Brain microvascular endothelial cell (primary cell): ENCODE results near the gene PIGV.

ENCODE experiments used
- DNase-seq: peaks from one replicate; pipeline ENCODE4 v3.0.0-alpha.2; 2020
- H3K27ac ChIP-seq: fragments of 250-450 bp; sonication (Bioruptor Pico); 2 replicates; pipeline ENCODE4 v1.5.1; 2020; ENCODE audit warnings: mild to moderate bottlenecking, moderate library complexity
- H3K27me3 ChIP-seq: fragments of 250-450 bp; sonication (Bioruptor Pico); replicated peaks from 2 replicates; pipeline ENCODE4 v1.5.1; 2020; ENCODE audit warnings: mild to moderate bottlenecking
- H3K36me3 ChIP-seq: fragments of 250-450 bp; sonication (Bioruptor Pico); replicated peaks from 2 replicates; pipeline ENCODE4 v1.5.1; 2020; ENCODE audit warnings: mild to moderate bottlenecking
- H3K4me3 ChIP-seq: 2 replicates; pipeline ENCODE4 v1.5.1; 2011; ENCODE audit warnings: low read depth, mild to moderate bottlenecking, control low read depth, low read length, moderate library complexity
- CTCF ChIP-seq: IDR thresholded peaks from 2 replicates; pipeline ENCODE4 v1.5.1; 2011; ENCODE audit warnings: low read depth, mild to moderate bottlenecking, moderate library complexity, low read length, control low read depth, inconsistent platforms; ENCODE audit errors: missing control alignments
- in situ Hi-C: cut with HindIII; loops from 2 replicates; pipeline ENCODE4 v1.10.0; 2017; ENCODE audit warnings: low sequenced_read_pairs, low pct_ligation_motif_present

Gene PIGV

GRCh38 chr1:26775666-26776065 lies 12.1 kb upstream of the PIGV start:
- no peak overlapping the region for H3K27ac ChIP-seq
- in situ Hi-C loops, result no loop called here
- TF ChIP-seq CTCF, result no peak
- no peak overlapping the region for H3K4me3 ChIP-seq
- H3K27me3 ChIP-seq, result no peaks in the 10 kb centered on the region
- DNase-seq, result no peak
- H3K36me3 ChIP-seq, result peaks cover 85% of the 10 kb centered on the region

GRCh38 chr1:26779098-26779668 lies 8.6 kb upstream of the PIGV start:
- no peak for DNase-seq
- in situ Hi-C loops, result no loop called here
- H3K36me3 ChIP-seq, result peaks cover 71% of the 10 kb centered on the region
- no peaks in the 10 kb centered on the region for H3K27me3 ChIP-seq
- TF ChIP-seq CTCF, result no peak
- H3K27ac ChIP-seq, result no peak overlapping the region
- no peak overlapping the region for H3K4me3 ChIP-seq

GRCh38 chr1:26780344-26780957 lies 7.3 kb upstream of the PIGV start:
- Histone ChIP-seq H3K36me3 (peaks cover 58% of the 10 kb centered on the region), H3K4me3 (no peak overlapping the region), H3K27me3 (no peaks in the 10 kb centered on the region), H3K27ac (no peak overlapping the region)
- DNase-seq, result no peak
- no peak for TF ChIP-seq CTCF
- in situ Hi-C loops, result no loop called here

- peaks cover 51% of the 10 kb centered on the region for H3K36me3 ChIP-seq
- in situ Hi-C loops, result no loop called here
These were observed 6.4 kb upstream of the PIGV start for GRCh38 chr1:26781206-26781825.

GRCh38 chr1:26782521-26783212 lies 5.1 kb upstream of the PIGV start:
- no peak for DNase-seq
- Histone ChIP-seq H3K27ac (no peak overlapping the region), H3K36me3 (peaks cover 38% of the 10 kb centered on the region), H3K4me3 (no peak overlapping the region), H3K27me3 (no peaks in the 10 kb centered on the region)
- TF ChIP-seq CTCF, result no peak
- in situ Hi-C loops, result no loop called here

More at GRCh38 chr1:26781206-26781825, 6.4 kb upstream of the PIGV start:
- no peak for TF ChIP-seq CTCF
- DNase-seq, result no peak
- no peaks in the 10 kb centered on the region for H3K27me3 ChIP-seq
- no peak overlapping the region for H3K4me3 ChIP-seq
- no peak overlapping the region for H3K27ac ChIP-seq
